Measurements from ENCODE around the gene GABPB2.

GABPB2 gene

DNA sequence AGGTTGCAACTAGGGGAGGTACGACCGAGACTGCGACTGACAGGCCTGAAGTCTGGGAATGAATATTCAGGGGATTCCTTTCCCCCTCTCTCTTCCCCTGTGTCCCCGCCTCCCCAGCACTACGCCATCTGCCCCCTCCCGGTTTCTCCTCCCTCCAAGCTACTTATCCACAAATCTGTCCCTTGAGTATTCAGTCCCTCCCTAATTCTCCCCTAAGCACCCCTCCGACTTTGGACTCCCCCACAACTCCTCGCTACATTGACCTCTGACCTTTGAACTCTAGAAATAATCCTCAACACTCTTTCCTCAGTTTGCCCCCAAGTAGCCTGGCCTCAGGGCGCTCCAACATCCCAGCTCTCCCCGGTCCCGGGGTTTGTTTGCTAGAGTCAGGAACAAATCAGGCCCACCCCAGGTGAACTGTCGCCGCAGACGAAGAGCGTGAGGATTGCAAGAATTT, 94.7 kb downstream of the GABPB2 start:
- DNase-seq (ENCODE audit: low read depth), result no peak

DNA sequence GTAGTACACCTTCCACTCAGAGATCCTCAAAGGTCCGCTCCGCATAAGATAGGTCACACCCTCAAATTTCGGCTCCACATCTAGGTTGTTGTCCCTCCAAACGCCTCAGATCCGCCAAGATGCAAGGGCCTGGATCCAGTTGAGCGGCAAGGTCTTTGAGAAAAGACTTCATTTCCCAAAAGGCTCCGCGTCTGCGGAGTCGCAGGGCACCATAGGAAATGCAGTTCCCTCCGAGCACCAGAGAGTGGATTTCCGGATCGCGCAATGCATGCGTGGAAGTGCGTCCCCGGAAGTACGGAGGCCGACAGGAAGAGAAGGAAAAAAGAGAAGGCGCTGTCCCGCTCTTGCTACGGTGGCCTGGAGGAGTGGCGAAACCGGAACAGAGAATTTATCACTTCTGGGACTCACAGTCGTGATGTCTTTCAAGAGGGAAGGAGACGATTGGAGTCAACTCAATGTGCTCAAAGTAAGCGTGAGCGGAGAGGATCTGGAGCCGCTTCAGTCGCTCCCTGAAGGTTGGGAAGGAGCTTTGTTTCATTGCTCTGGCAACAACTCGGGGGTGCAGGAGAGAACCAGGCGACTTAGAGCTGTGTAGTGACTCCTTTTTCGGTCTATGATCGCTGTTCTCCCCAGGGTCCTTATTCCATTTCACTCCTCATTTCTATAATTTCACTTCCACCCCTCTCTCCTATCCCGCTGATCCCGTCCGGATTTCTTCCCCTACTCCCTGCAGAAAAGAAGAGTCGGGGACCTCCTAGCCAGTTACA, 95.4 kb downstream of the GABPB2 start, which contains the start of the genes LYSMD1 and SCNM1:
LYSMD1 (minus strand) TSS at position 165 of the 767 bp plus-strand sequence. CDS start 644 bp downstream, outside the sequence.
SCNM1 (plus strand) TSS at position 407 of the 767 bp plus-strand sequence; CDS start at position 416, 9 bp downstream.
- peak; percentile 95 for DNase-seq (ENCODE audit: low read depth)

- peak; percentile 51 for DNase-seq (ENCODE audit: low read depth)
Measured at GRCh38 chr1:151166505-151166956, 96.0 kb downstream of the GABPB2 start.

DNA sequence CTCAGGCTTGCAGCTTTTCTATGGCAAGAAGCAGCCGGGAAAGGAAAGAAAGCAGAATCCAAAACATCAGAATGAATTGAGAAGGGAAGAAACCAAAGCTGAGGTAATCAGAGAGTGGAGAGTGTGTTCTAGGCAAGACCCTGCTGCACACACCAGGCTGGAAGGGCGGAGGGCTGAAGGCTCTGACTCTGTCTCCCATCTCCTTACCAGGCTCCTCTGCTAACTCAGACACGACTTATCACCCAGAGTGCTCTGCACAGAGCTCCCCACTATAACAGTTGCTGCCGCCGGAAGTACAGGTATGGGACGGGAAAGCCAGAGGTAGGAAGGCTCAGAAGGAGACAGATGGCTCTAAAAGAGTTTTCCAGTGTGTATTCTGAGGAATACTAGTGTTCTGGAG, 96.6 kb downstream of the GABPB2 start:
- no peak for DNase-seq (ENCODE audit: low read depth)

GRCh38 chr1:151171190-151171589, 100.6 kb downstream of the GABPB2 start:
- DNase-seq (ENCODE audit: low read depth), result no peak
